ENCODE data around the gene DNAH6. TPM values are rescaled to one million over a fixed set of nuclear protein-coding genes. Genes with fewer than 3 reads are reported as not detected.
A peak's percentile ranks its signal among the peaks of the same experiment; 100 is the strongest.

The DNAH6 gene
- total and polyA plus RNA-seq, 4 donors: 1.9 to 16.9 (median 8.5) TPM

DNA sequence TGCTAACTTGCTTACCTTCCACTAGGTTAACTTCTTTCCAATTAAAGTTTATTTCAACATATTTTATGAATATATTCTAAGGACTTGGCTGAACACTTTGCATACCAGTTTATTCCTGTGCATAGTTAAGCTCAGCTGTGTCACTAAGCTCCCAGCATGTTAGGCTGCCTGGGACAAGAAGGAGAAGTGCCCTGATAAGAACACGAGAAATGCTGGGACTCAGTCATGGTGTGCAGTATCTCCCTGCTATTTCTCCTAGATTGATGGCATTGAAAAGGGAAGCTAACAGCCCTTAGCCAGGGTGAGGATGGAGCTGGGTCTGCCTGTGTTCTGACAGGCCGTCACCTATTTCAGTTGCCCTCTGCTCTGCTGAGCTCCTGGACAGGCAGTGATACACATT is 200.3 kb downstream of the DNAH6 start:
- ATAC-seq (ENCODE audit: insufficient read depth, low FRiP score) (no peak), DNase-seq (peak in 1 of 3 donors; percentile 14)
- H3K27ac ChIP-seq (ENCODE audit: low read depth in 1 of 2, low read length in 1 of 2): no peak overlapping the region
- no peaks in the 10 kb centered on the region for H3K36me3 ChIP-seq (ENCODE audit: control insufficient read depth in 4 of 4, insufficient read depth in 4 of 4, low read length in 4 of 4)
- H3K27me3 ChIP-seq (ENCODE audit: control insufficient read depth in 3 of 3, insufficient read depth in 3 of 3, low read length in 2 of 3): no peaks in the 10 kb centered on the region
- H3K4me1 ChIP-seq (ENCODE audit: control insufficient read depth in 5 of 5, insufficient read depth in 5 of 5, low read length in 5 of 5): peaks cover 0 to 1% (median 0%) of the 10 kb centered on the region in 5 donors
- 48 to 50% methylated on average over 2 of the region's 2 CpGs for WGBS, 2 donors
- H3K9ac ChIP-seq (ENCODE audit: insufficient read depth in 1 of 2, low read length in 2 of 2): no peak overlapping the region
- TF ChIP-seq, protein P1, sequence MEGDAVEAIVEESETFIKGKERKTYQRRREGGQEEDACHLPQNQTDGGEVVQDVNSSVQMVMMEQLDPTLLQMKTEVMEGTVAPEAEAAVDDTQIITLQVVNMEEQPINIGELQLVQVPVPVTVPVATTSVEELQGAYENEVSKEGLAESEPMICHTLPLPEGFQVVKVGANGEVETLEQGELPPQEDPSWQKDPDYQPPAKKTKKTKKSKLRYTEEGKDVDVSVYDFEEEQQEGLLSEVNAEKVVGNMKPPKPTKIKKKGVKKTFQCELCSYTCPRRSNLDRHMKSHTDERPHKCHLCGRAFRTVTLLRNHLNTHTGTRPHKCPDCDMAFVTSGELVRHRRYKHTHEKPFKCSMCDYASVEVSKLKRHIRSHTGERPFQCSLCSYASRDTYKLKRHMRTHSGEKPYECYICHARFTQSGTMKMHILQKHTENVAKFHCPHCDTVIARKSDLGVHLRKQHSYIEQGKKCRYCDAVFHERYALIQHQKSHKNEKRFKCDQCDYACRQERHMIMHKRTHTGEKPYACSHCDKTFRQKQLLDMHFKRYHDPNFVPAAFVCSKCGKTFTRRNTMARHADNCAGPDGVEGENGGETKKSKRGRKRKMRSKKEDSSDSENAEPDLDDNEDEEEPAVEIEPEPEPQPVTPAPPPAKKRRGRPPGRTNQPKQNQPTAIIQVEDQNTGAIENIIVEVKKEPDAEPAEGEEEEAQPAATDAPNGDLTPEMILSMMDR (IDR thresholded peaks at IDR 0.05; ENCODE audit: control extremely low read depth, extremely low read depth): no peak
- H3K9me3 ChIP-seq (ENCODE audit: control insufficient read depth in 4 of 4, insufficient read depth in 3 of 4, low read length in 3 of 4): no peaks in the 10 kb centered on the region
- H3K4me3 ChIP-seq: no peak overlapping the region

GRCh38 chr2:84717302-84717701 is 201.0 kb downstream of the DNAH6 start:
- DNase-seq (peak in 1 of 3 donors; percentile 48), ATAC-seq (ENCODE audit: insufficient read depth, low FRiP score) (no peak)
- 72 to 79% methylated on average over 1 of the region's 1 CpG for WGBS, 2 donors
- H3K9me3 ChIP-seq (ENCODE audit: control insufficient read depth in 4 of 4, insufficient read depth in 3 of 4, low read length in 3 of 4): no peaks in the 10 kb centered on the region
- no peaks in the 10 kb centered on the region for H3K27me3 ChIP-seq (ENCODE audit: control insufficient read depth in 3 of 3, insufficient read depth in 3 of 3, low read length in 2 of 3)
- no peaks in the 10 kb centered on the region for H3K36me3 ChIP-seq (ENCODE audit: control insufficient read depth in 4 of 4, insufficient read depth in 4 of 4, low read length in 4 of 4)
- H3K27ac ChIP-seq (ENCODE audit: low read depth in 1 of 2, low read length in 1 of 2): no peak overlapping the region
- H3K4me3 ChIP-seq: no peak overlapping the region
- peaks cover 0 to 1% (median 0%) of the 10 kb centered on the region in 5 donors for H3K4me1 ChIP-seq (ENCODE audit: control insufficient read depth in 5 of 5, insufficient read depth in 5 of 5, low read length in 5 of 5)
- no peak overlapping the region for H3K9ac ChIP-seq (ENCODE audit: insufficient read depth in 1 of 2, low read length in 2 of 2)
- TF ChIP-seq, protein P1 (IDR thresholded peaks at IDR 0.05; ENCODE audit: control extremely low read depth, extremely low read depth): no peak

GRCh38 chr2:84719434-84719833 is 203.1 kb downstream of the DNAH6 start:
- no peak overlapping the region for H3K4me3 ChIP-seq
- no peak overlapping the region for H3K9ac ChIP-seq (ENCODE audit: insufficient read depth in 1 of 2, low read length in 2 of 2)
- no peaks in the 10 kb centered on the region for H3K36me3 ChIP-seq (ENCODE audit: control insufficient read depth in 4 of 4, insufficient read depth in 4 of 4, low read length in 4 of 4)
- 96 to 97% methylated on average over 6 of the region's 6 CpGs for WGBS, 2 donors
- H3K27me3 ChIP-seq (ENCODE audit: control insufficient read depth in 3 of 3, insufficient read depth in 3 of 3, low read length in 2 of 3): no peaks in the 10 kb centered on the region
- TF ChIP-seq, protein P1 (IDR thresholded peaks at IDR 0.05; ENCODE audit: control extremely low read depth, extremely low read depth): no peak
- no peaks in the 10 kb centered on the region for H3K9me3 ChIP-seq (ENCODE audit: control insufficient read depth in 4 of 4, insufficient read depth in 3 of 4, low read length in 3 of 4)
- peaks cover 0 to 1% (median 0%) of the 10 kb centered on the region in 5 donors for H3K4me1 ChIP-seq (ENCODE audit: control insufficient read depth in 5 of 5, insufficient read depth in 5 of 5, low read length in 5 of 5)
- DNase-seq (no peak), ATAC-seq (ENCODE audit: insufficient read depth, low FRiP score) (no peak)
- no peak overlapping the region for H3K27ac ChIP-seq (ENCODE audit: low read depth in 1 of 2, low read length in 1 of 2)

GRCh38 chr2:84723831-84724230 is 207.5 kb downstream of the DNAH6 start:
- Histone ChIP-seq H3K9me3 (ENCODE audit: control insufficient read depth in 4 of 4, insufficient read depth in 3 of 4, low read length in 3 of 4) (peaks cover 0 to 3% (median 0%) of the 10 kb centered on the region in 4 donors), H3K36me3 (ENCODE audit: control insufficient read depth in 4 of 4, insufficient read depth in 4 of 4, low read length in 4 of 4) (no peaks in the 10 kb centered on the region), H3K27me3 (ENCODE audit: control insufficient read depth in 3 of 3, insufficient read depth in 3 of 3, low read length in 2 of 3) (no peaks in the 10 kb centered on the region), H3K27ac (ENCODE audit: low read depth in 1 of 2, low read length in 1 of 2) (no peak overlapping the region), H3K4me3 (no peak overlapping the region), H3K9ac (ENCODE audit: insufficient read depth in 1 of 2, low read length in 2 of 2) (no peak overlapping the region), H3K4me1 (ENCODE audit: control insufficient read depth in 5 of 5, insufficient read depth in 5 of 5, low read length in 5 of 5) (peaks cover 0 to 3% (median 0%) of the 10 kb centered on the region in 5 donors)
- ATAC-seq (ENCODE audit: insufficient read depth, low FRiP score) (no peak), DNase-seq (no peak)
- TF ChIP-seq, protein P1 (IDR thresholded peaks at IDR 0.05; ENCODE audit: control extremely low read depth, extremely low read depth): no peak
- WGBS, 2 donors: 74 to 92% methylated on average over 2 of the region's 2 CpGs
